ENCODE measurements around the gene SAXO1. TPM values are rescaled to one million over a fixed set of nuclear protein-coding genes. Genes with fewer than 3 reads are reported as not detected.

Gene SAXO1
- total and polyA plus RNA-seq, 7 donors = 0.08 to 1.9 (median 0.38) TPM; not detected in 4

DNA sequence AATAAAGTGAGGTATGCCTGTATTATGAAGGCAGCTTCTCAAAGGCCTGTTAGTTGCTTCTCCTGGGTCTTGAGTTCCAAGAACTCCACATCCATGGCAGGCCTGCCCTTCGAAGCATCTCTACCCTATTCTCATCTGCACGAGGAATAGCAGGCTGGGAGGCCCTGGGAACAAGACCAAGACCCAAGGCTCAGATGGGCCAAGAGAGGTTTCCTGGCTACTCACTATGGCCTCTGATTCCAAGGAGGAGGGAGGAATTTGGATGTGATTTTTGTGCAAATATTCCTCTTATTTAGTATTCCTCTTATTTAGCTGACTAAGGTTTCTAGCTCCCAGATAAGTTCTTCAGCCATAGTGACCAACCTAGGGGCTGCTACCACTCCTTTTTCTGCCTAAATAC is 151.3 kb downstream of the SAXO1 start:
- Histone ChIP-seq H3K36me3 (ENCODE audit: insufficient read depth in 1 of 2, low read depth in 1 of 2) (no peaks in the 10 kb centered on the region), H3K27me3 (ENCODE audit: insufficient read depth in 3 of 3, low read length in 2 of 3) (no peaks in the 10 kb centered on the region), H3K4me1 (no peaks in the 10 kb centered on the region), H3K4me3 (no peak overlapping the region), H3K27ac (no peak overlapping the region), H3K9me3 (no peaks in the 10 kb centered on the region)
- WGBS, 3 donors = 35 to 71% (median 64%) methylated on average over 2 of the region's 2 CpGs
- TF ChIP-seq, protein P1, sequence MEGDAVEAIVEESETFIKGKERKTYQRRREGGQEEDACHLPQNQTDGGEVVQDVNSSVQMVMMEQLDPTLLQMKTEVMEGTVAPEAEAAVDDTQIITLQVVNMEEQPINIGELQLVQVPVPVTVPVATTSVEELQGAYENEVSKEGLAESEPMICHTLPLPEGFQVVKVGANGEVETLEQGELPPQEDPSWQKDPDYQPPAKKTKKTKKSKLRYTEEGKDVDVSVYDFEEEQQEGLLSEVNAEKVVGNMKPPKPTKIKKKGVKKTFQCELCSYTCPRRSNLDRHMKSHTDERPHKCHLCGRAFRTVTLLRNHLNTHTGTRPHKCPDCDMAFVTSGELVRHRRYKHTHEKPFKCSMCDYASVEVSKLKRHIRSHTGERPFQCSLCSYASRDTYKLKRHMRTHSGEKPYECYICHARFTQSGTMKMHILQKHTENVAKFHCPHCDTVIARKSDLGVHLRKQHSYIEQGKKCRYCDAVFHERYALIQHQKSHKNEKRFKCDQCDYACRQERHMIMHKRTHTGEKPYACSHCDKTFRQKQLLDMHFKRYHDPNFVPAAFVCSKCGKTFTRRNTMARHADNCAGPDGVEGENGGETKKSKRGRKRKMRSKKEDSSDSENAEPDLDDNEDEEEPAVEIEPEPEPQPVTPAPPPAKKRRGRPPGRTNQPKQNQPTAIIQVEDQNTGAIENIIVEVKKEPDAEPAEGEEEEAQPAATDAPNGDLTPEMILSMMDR (IDR thresholded peaks at IDR 0.05) = no peak
- intact Hi-C loops (cut with DNase I) = no loop called here
- no peak for ATAC-seq
- DNase-seq = no peak

DNA sequence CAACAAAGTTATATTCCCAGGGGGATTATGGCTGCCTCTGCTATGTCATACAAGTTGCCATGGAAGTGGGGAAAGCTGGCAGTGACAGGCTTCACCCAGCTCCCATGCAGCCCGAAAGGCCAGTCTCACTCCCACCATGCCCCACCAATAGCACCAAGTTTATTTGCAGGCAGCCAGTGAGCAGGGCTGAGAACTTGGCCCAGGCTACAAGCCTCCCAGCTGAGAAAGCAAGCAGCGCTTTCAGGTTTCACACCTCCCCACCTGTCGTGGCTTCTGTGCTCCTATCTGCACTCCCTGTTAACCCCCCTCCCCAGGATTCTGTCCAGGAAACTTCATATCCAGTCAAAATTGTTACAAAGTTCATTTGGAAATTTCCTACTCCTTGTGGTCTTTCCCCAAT is 155.0 kb downstream of the SAXO1 start:
- no peak for ATAC-seq
- Histone ChIP-seq H3K36me3 (ENCODE audit: insufficient read depth in 1 of 2, low read depth in 1 of 2) (no peaks in the 10 kb centered on the region), H3K27me3 (ENCODE audit: insufficient read depth in 3 of 3, low read length in 2 of 3) (no peaks in the 10 kb centered on the region), H3K4me3 (no peak overlapping the region), H3K9me3 (no peaks in the 10 kb centered on the region), H3K4me1 (no peaks in the 10 kb centered on the region), H3K27ac (no peak overlapping the region)
- 78 to 87% (median 79%) methylated on average over 3 of the region's 3 CpGs for WGBS, 3 donors
- intact Hi-C loops (cut with DNase I) = no loop called here
- TF ChIP-seq, protein P1 (IDR thresholded peaks at IDR 0.05) = no peak
- no peak for DNase-seq

Other genes with a start within 250 kb of the SAXO1 start
- 100 to 1,000 TPM in 1 of 4 donors, 10 to 100 TPM in 3; 88.3 to 107 (median 94.2) TPM for gene RRAGA, start 16.2 kb upstream of the SAXO1 start, total RNA-seq
- gene RRAGA, start 16.2 kb upstream of the SAXO1 start, polyA plus RNA-seq = 100 to 1,000 TPM in 2 of 3 donors, 10 to 100 TPM in 1; 83.0 to 132 (median 119) TPM
- gene HAUS6, start 69.7 kb upstream of the SAXO1 start, total RNA-seq = 10 to 100 TPM in 1 of 4 donors, 1 to 10 TPM in 3; 3.3 to 10.9 (median 4.1) TPM
- 1 to 10 TPM; 2.4 to 7.6 (median 5.6) TPM for gene HAUS6, start 69.7 kb upstream of the SAXO1 start, polyA plus RNA-seq
- gene PLIN2, start 94.3 kb upstream of the SAXO1 start, total RNA-seq = 1,000 to 10,000 TPM in 2 of 4 donors, 100 to 1,000 TPM in 2; 117 to 1,975 (median 1,047) TPM
- gene PLIN2, start 94.3 kb upstream of the SAXO1 start, polyA plus RNA-seq = 1,000 to 10,000 TPM in 1 of 3 donors, 100 to 1,000 TPM in 2; 418 to 3,967 (median 710) TPM
- gene DENND4C, start 197.5 kb upstream of the SAXO1 start, total RNA-seq = 10 to 100 TPM; 12.2 to 16.4 (median 13.9) TPM
- 1 to 10 TPM; 5.6 to 9.8 (median 5.6) TPM for gene DENND4C, start 197.5 kb upstream of the SAXO1 start, polyA plus RNA-seq